K562 (cell line): Measurements from ENCODE around the gene SLC29A2. TPM values are rescaled to one million over a fixed set of nuclear protein-coding genes. Genes with fewer than 3 reads are reported as not detected.

Experiments used
- CBFB ChIP-seq: sonication (generic); formaldehyde crosslinking; IDR thresholded peaks from 2 replicates; pipeline ENCODE4 v1.4.0; 2020; ENCODE audit warnings: mild to moderate bottlenecking, missing genetic modification reagents
- ETV1 ChIP-seq: fragments of 450-650 bp; conservative IDR thresholded peaks from 2 replicates; pipeline ENCODE4 v1.6.1; 2016; ENCODE audit warnings: missing genetic modification characterization, control low read depth, low read depth, missing compliant biosample characterization
- KDM1A ChIP-seq, 2 experiments: fragments of 450-650 bp; IDR thresholded peaks; 2 replicates each; pipeline ENCODE4 v1.6.1; 2016; ENCODE audit warnings: mild to moderate bottlenecking in 2 of 2
- LARP7 ChIP-seq: fragments of 450-650 bp; IDR thresholded peaks from 2 replicates; pipeline ENCODE4 v1.6.1; 2016
- MNT ChIP-seq, 2 experiments: fragments of 450-650 bp; conservative IDR thresholded peaks; 2 replicates each; pipeline ENCODE4 v1.6.1; 2017; ENCODE audit warnings: mild to moderate bottlenecking in 2 of 2, moderate library complexity in 2 of 2
- NRF1 ChIP-seq, 2 experiments: fragments of 450-650 bp; IDR thresholded peaks in 1 of 2; conservative IDR thresholded peaks in 1 of 2; 2 replicates each; pipeline ENCODE4 v1.6.1; 2014; ENCODE audit warnings: mild to moderate bottlenecking in 2 of 2
- NUFIP1 ChIP-seq: fragments of 450-650 bp; IDR thresholded peaks from 2 replicates; pipeline ENCODE4 v1.6.1; 2018; ENCODE audit not compliant: partially characterized antibody
- POLR2AphosphoS5 ChIP-seq: IDR thresholded peaks from 2 replicates; pipeline ENCODE4 v1.6.1; 2011; ENCODE audit warnings: mild to moderate bottlenecking, low read depth, low read length, moderate library complexity; ENCODE audit not compliant: control insufficient read depth, insufficient read depth
- PRPF4 ChIP-seq: fragments of 200-400 bp; formaldehyde crosslinking; IDR thresholded peaks from one replicate; pipeline ENCODE4 v1.6.1; 2017; ENCODE audit warnings: low read length, low read depth, mild to moderate bottlenecking; ENCODE audit not compliant: insufficient read depth, poor library complexity, severe bottlenecking
- RFX1 ChIP-seq: fragments of 450-650 bp; IDR thresholded peaks from 2 replicates; pipeline ENCODE4 v1.6.1; 2016; ENCODE audit warnings: mild to moderate bottlenecking, moderate library complexity
- SMARCC2 ChIP-seq: fragments of 450-650 bp; IDR thresholded peaks from 2 replicates; pipeline ENCODE4 v1.6.1; 2017; ENCODE audit warnings: antibody characterized with exemption, moderate library complexity, mild to moderate bottlenecking, low read depth
- TAF1 ChIP-seq: IDR thresholded peaks from 2 replicates; pipeline ENCODE4 v1.6.1; 2011; ENCODE audit warnings: mild to moderate bottlenecking, low read length, moderate library complexity; ENCODE audit not compliant: insufficient read depth, control insufficient read depth, severe bottlenecking; ENCODE audit errors: extremely low read depth
- TAF9B ChIP-seq: fragments of 450-650 bp; IDR thresholded peaks from 2 replicates; pipeline ENCODE4 v1.6.1; 2018; ENCODE audit warnings: mild to moderate bottlenecking; ENCODE audit not compliant: partially characterized antibody
- TSHZ1 ChIP-seq: fragments of 250-450 bp; sonication (Bioruptor Pico); IDR thresholded peaks from 2 replicates; pipeline ENCODE4 v1.4.0; 2020; ENCODE audit warnings: mild to moderate bottlenecking, moderate library complexity
- VEZF1 ChIP-seq: fragments of 200-800 bp; sonication (Bioruptor generic); IDR thresholded peaks from 2 replicates; pipeline ENCODE4 v1.6.1; 2017; ENCODE audit warnings: missing genetic modification characterization, missing compliant biosample characterization
- ZBTB34 ChIP-seq: fragments of 250-450 bp; sonication (Bioruptor Pico); IDR thresholded peaks from 2 replicates; pipeline ENCODE4 v1.8.0; 2021; ENCODE audit warnings: mild to moderate bottlenecking, moderate library complexity
- ZNF764 ChIP-seq: fragments of 250-450 bp; sonication (Bioruptor Pico); IDR thresholded peaks from 2 replicates; pipeline ENCODE4 v1.4.0; 2020; ENCODE audit warnings: low read depth, mild to moderate bottlenecking, moderate library complexity
- polyA plus RNA-seq, 8 experiments: library from polyadenylated mRNA; depleted of rRNA in 4 of 8; stranded (reverse) in 5 of 8; unstranded in 3 of 8; fragments of >200 nt; fragmentation: Nextera tagmentation in 2 of 8; fragmentation: Illumina TruSeq in 1 of 8; extraction: Ambion mirVana in 2 of 8; extraction: Trizol in 1 of 8; gene quantifications; 2 replicates each; pipeline versions ENCODE4 v1.2.1 to v1.2.3, GENCODE V29; 2011 to 2014; ENCODE audit warnings: inconsistent platforms in 1 of 8, missing spikeins in 1 of 8
- total RNA-seq, 7 experiments: library from RNA; depleted of rRNA in 6 of 7; stranded (reverse); fragments of >200 nt in 6 of 7; fragmentation: Illumina TruSeq in 2 of 7; extraction: Trizol in 2 of 7; gene quantifications; 2 replicates each; pipeline versions ENCODE4 v1.2.1 to v1.2.3, GENCODE V29; 2011 to 2021; ENCODE audit warnings: low replicate concordance in 1 of 7
- TF ChIP-seq, protein P1 (sequence below): sonication (generic); formaldehyde crosslinking; IDR thresholded peaks from 2 replicates; pipeline ENCODE4 v1.8.0; 2022; ENCODE audit warnings: mild to moderate bottlenecking, missing genetic modification reagents

SLC29A2 gene
- total and polyA plus RNA-seq, 9 of the 15 experiments (the other 6 are each of a cell fraction or from before 2014, with no cell fraction given), result 2.4 to 48.6 (median 14.2) TPM

DNA sequence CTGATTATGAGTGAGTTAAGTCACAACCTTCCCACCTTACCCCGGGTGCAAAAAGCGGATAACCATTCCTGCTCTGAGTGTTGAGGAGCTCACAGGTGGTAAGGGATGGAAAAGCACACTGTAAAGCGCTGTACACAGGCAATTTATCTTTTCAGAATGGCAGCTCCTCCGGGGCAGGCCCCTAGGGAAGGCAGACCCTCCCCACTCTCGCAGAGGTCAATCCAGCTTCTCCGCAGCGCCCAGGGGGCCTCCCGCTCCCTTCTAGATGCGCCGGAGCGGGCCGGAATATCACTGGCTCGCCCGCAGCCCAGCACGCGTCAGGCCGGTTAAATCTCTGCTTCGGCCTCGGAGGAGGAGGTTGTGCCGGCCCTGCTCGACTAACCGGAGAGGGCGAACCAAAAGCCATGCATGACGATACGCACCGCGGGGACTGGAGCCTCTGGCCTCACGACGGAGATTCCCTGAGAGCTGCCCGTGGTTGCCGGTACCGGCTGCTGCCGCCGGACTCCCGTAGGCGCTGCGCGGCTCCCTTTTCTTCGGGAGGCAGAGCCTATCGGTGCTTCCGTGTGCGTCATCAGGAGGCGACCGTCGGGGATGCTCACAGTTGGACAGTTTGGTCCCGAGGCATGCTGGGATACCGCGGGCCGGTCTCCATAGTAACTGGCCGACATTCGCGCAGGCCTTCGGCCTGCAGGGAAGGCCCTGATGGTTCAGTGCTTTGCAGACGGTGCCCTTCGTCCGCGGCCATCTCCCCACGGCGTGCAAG lies 26.8 kb downstream of the SLC29A2 start, which contains the start of gene BRMS1 (continued):
- TF ChIP-seq ZNF764 (CRISPR knock-in tag), result no peak
- TF ChIP-seq ETV1 (tag), result peak; percentile 35; the same call in 1 of the 2 replicates
- no peak for TF ChIP-seq LARP7
- peak; percentile 56; the same call in 1 of the 2 replicates for TF ChIP-seq POLR2AphosphoS5
- TF ChIP-seq SMARCC2, result no peak
- TF ChIP-seq, protein P1, sequence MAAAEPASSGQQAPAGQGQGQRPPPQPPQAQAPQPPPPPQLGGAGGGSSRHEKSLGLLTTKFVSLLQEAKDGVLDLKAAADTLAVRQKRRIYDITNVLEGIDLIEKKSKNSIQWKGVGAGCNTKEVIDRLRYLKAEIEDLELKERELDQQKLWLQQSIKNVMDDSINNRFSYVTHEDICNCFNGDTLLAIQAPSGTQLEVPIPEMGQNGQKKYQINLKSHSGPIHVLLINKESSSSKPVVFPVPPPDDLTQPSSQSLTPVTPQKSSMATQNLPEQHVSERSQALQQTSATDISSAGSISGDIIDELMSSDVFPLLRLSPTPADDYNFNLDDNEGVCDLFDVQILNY (CRISPR knock-in tag), result 0 out of 2 replicates have a peak, but pooled peaks have one; percentile 67
- TF ChIP-seq TSHZ1 (CRISPR knock-in tag), result no peak
- TF ChIP-seq NRF1 (conservative IDR thresholded peaks at IDR 0.05 in 1 of 2, IDR thresholded peaks at IDR 0.05 in 1 of 2), result peak; percentile 74 to 80
- TF ChIP-seq TAF9B, result no peak
- peak; percentile 64 to 91 for TF ChIP-seq MNT (conservative IDR thresholded peaks at IDR 0.05)
- no peak for TF ChIP-seq ZBTB34
- TF ChIP-seq RFX1, result peak; percentile 96
- TF ChIP-seq TAF1, result no peak
- TF ChIP-seq PRPF4, result no peak
- peak; percentile 75; the same call in 1 of the 2 replicates for TF ChIP-seq CBFB (CRISPR knock-in tag)
- TF ChIP-seq VEZF1 (CRISPR knock-in tag), result no peak
- TF ChIP-seq KDM1A (IDR thresholded peaks at IDR 0.05), result peak in 1 of 2 experiments; percentile 59; a peak in 1 of 4 replicates
- TF ChIP-seq NUFIP1, result no peak
